Mammary epithelial cell (primary cell): ENCODE measurements around the gene TRPV6.

Experiments
- CTCF ChIP-seq, 2 donors: IDR thresholded peaks in 1 of 2; conservative IDR thresholded peaks in 1 of 2; 2 replicates each; pipeline ENCODE4 v1.5.1; 2011 to 2012; ENCODE audit warnings: inconsistent platforms in 2 of 2, low read length in 2 of 2, mild to moderate bottlenecking in 2 of 2, control low read depth in 1 of 2, low read depth in 1 of 2; ENCODE audit not compliant: insufficient read depth in 1 of 2; ENCODE audit errors: extremely low read depth in 1 of 2
- EZH2 ChIP-seq: IDR thresholded peaks from 2 replicates; pipeline ENCODE4 v1.6.1; 2012; ENCODE audit warnings: low read length, inconsistent platforms, borderline replicate concordance

GRCh38 chr7:142913566-142913965 lies 28.0 kb upstream of the TRPV6 start:
- no peak for TF ChIP-seq CTCF (conservative IDR thresholded peaks at IDR 0.05 in 1 of 2, IDR thresholded peaks at IDR 0.05 in 1 of 2; ENCODE audit: extremely low read depth in 1 of 2, insufficient read depth in 1 of 2, low read depth in 1 of 2, low read length in 2 of 2)
- no peak for TF ChIP-seq EZH2
